Islet of Langerhans (tissue), 1 donor: ENCODE measurements around the gene IL19.

ENCODE experiments used
- FAIRE-seq: peaks from one replicate; lab custom pipeline; 2011; peaks lifted over from hg19 to GRCh38; lab: Jason Lieb, UNC

Gene IL19

DNA sequence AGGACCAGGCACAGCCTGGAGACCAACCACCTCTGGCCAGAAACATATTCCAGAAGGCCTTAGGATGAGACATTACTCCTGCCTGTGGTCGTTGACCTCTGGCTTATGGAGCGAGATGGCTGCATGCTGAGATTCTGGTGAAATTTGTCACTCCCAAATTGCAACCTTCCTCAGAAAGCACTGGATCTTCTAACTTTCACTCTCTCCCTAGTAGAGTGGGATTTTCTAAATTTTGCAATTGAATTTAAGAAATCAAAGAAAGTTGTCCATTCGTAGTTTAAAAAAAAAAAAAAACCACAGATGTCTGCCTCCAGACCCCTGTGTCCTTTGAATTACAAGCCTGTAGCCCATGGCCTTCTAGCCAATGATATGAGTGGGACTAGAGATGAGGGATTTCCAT, 30.3 kb downstream of the IL19 start:
- FAIRE-seq = no peak

DNA sequence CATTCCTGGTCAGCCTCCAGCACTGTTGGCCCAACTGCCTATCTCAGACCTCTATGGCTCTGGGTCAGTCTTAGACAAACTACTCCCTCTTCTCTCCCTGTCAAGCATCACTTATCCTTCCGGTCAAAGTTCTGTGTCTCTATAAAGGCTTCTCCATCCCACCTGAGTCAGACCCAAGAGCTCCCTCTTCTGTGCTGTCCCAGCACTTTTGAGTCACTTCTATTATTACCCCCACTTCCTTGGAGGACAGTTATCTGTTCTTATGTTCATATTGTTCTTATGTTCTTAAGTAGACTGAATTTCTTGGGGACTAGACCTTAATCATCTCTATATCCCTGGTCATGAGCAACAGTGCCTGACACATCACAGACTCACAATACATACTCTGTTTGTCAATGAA, 30.9 kb downstream of the IL19 start:
- no peak for FAIRE-seq

DNA sequence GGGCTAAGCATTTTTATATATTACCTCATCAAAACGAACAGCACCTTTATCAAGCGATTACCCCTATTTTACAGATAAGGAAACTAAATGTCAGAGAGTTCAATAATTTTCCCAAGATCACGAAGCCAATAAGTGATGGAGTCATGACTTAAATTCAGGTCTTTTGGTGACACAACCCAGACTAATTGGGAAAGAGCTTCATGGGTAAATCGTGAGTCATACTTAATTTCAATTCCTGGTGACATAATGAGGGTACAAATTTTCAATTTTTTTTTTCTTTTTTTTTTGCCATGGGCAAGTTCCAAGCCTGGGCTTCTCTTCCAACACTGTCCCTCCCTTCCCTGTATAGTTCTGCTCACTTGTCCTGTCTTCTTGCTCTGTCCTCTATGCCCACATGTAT, 31.8 kb downstream of the IL19 start:
- FAIRE-seq = no peak

DNA sequence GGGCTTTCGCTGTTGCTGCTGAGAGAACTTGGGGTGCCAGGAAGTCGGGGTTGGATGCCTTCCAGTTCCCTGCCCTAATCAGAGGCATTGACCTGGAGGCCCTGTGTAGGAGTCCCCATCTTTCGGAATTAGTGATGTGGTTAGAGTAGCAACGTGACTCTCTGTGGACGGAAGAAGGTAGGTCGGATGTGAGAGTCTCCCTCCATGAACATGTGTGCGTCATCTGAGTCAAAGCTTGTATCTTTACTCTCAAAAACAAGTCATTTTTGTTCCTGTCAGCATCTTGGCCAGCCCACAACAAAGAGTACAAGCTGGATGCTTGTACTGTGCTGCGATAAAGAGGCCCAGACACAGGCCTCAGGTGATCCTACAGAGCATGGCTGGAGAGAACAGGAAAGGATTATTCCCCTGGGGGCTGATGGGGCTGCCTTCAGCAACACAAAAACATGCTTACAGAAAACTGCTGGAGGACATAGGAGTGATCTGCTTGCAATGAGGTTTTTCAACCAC, 32.7 kb downstream of the IL19 start:
- FAIRE-seq = no peak

DNA sequence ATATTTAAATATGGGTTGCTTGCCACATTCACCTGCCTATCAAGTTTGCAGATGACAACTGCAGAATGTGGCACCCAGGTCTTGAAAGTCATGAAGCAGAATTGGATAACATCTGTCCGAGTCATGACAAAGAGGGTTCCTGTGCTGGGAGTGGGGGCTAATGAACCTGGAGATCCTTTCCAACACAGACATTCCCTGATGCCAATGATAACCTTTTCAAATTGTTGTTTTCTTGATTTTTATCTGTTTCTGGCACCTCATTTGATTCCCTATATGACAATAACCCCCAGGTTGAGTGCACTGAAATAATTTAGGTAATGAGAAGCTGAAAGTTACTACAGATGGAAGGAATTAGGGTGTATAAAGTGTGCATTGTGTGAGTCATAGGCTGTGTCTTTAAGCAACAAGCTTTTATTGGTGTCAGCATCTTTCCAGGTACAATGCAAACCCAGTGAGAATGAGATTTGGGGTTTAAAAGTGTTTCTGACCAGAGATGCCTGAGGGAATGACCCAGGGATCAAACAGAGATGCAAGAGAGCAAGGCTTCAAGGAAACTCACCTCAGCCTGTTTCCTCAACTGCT, 33.7 kb downstream of the IL19 start:
- no peak for FAIRE-seq

DNA sequence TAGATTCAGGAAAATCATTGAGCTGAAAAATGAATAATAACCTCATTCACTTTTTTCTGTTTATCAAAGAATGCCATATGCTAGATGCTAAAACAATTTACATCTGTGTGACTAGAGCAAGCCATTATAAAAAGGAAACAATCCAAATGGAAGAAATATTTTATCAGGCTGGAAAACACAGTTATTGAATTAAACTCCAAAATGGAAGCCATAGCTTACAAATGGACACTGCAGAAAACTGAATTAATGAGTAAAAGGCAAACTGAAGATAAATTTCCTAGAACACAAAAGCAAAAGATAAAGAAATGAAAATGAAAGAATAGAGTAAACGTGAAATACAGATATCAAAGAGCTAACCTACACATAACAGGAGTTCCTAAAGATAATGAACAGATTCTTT, 34.8 kb downstream of the IL19 start:
- FAIRE-seq = no peak

DNA sequence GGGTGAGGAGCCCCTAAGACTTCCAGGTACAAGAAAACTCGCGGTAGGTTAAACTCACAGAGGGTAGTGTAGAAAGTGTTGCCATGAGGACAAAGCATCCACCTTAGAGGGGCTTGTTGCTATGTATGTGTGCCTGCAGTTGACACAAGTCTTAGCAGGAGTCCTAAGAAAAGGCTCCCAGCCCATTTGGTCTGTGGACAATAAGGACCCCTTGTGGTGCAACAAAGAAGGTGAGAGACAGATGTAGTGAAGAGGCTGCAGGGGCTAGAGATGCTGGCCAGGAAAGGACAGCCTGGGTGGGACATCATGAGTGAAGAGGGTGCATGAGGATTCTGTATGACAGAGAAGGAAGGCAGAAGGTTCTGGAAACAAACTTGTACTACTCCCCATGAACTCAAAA, 38.0 kb downstream of the IL19 start:
- FAIRE-seq = no peak

DNA sequence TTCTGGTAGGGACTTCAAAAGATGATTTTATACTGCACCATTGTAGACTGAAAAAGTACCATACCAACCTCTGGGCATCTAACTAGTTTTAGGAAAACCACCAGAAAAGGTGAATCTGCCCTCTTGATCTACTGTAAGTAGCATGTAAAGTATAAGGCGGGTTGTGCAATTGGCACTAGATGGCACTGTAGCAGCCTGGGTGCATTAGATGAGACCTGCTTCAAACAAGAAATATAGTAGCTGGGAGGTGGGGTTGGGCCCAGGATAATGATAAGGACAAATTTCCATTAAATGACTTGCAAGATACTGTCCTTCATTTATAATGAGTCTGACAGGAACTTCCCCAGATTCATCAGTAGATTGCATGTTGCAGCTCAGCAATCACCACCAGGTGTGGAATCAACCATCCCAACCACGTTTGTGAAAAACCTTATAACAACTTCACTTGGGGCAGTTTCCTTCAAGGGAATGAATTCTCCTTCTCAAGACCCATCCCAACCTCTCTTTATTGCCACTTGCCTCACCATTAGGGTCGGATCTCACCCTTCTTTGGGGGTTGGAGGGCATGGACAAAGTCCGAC, 39.0 kb downstream of the IL19 start:
- no peak for FAIRE-seq

DNA sequence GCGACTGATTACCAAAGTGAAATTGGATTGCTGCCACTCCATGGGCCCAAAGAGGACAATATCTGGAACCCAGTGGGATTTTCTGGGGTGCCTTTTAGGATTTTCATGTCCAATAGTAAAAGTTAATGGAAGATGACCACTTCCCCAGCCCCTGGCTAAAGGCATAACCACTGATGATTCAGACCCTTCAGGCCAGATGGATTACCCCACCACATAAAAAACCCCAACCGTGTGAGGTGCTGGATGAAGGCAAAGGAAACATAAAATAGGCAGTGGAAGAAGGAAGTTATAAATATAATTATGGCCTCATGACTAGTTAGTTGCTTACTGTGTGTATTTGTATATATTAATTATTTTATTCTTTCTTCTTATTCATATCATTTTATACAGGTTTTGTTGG, 41.9 kb downstream of the IL19 start:
- FAIRE-seq = no peak

DNA sequence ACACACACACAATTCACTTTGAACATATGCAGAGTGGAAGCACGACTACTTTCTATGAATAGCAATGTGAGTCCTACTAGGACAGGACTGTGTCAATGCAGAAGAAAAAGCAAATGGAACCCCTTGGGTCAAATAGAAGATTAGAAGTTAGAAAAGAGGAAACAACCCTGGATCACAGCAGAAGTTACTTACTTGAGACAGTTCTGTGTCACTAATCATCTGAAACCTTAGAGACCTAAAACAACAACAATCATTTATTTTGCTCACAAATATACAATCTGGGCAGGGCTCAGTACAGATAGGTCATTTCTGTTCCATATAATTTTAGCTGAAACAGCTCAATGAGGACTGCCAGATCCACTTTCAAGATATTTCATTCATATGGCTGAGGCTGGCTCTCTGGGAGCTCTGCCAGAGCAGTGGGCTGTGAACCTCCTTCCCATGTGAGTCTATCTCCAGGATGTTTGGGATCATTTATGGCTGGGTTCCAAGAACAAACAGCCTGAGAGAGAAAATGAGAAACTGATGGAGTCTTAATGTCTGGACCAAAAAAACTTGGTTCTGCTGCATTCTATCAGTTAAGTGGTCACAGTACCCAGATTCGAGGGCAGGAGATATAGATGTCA, 44.3 kb downstream of the IL19 start:
- FAIRE-seq = no peak

DNA sequence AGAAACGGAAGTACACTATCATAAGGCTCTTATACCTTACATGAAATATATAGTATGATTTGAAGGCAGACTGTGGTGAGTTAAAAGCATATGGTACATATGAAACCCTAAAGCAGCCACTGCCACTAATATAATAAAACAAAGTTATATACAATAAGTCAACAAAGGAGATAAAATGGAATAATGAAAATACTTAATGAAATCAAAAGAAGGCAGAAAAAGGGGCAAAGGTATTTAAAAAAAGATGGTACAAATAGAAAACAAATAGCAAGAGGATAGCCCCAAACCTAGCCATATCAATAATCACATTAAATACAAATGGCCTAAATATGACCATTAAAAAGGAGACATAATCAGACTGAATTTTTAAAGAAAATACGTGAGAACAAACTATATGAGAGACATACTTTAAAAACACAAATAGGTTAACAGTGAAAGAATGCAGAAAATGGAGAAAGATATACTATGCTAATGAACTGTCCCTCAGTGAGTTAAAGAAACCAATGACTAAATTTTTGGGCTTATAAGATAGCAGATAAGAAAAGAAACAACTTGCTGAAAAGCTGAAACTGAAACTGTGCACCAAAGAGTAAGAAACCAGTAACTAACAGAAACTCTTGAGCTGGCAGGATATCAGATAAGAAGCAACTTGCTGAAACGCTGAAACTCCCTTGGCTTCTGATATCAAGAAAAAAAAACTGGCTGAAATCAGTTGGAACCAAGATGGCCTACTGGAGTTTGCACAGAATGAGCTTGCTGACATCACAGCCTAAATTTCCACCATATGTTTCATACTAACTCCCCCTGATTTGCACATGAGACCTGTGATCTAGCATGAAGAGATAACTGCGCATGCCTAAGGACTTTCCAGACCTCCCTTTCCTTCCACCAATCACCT, 46.1 kb downstream of the IL19 start:
- no peak for FAIRE-seq

DNA sequence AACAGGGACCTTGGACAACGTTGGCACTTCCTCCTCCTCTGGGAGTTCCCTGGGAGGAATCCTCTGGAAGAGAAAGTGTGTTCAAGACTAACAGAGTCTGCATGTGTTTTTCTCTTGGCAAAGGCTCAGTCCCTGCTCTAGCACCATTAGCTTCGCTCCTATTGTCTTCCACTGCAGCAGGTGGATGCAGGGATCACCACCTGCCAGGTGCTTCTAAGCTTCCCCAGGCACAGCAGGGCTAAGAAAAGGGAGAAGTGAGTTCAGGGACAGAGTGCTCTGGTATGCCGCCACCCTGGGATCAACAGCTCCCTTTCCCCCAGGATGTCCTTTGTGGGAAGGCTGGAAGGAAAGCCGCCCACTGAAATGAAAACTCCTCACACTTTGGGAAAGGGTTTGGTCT, 50.9 kb downstream of the IL19 start:
- no peak for FAIRE-seq

DNA sequence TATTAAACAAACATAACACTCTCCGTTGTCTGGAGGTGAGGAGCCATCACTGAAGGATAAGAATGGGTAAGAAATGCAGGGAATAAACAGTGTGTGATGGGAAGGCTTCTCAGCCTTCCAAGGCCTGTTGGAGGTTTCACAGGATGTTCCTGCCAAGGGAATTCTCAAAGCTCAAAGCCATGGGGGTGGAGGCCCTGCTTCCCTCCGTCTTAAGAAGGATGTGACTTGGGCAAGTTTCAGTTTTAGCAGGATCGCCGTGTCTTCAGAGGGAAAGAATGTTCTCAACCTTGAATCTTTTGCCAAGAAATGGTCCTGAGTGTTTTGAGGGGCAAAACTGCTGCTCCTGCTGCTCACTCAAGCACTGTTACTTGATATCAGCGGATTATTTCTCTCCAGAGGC, 53.2 kb downstream of the IL19 start:
- FAIRE-seq = no peak

DNA sequence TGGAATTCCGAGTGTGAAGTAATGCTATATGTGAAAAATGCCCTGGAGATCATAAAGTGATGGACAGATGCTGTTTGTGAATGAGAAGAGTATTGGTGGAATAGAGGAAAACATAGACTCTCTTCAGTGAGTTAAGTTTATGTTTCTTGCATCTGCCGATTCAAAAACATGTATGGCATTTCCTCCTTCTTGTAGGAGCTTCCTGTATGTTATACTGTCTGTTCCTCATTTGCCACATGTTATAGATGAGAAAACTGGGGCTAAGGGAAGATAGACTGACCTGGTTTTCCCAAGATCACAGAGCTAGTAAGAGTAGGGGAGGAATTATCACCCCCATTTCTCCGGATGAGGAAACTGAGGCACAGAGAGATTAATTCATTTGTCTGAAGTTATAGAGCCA, 53.8 kb downstream of the IL19 start:
- no peak for FAIRE-seq

DNA sequence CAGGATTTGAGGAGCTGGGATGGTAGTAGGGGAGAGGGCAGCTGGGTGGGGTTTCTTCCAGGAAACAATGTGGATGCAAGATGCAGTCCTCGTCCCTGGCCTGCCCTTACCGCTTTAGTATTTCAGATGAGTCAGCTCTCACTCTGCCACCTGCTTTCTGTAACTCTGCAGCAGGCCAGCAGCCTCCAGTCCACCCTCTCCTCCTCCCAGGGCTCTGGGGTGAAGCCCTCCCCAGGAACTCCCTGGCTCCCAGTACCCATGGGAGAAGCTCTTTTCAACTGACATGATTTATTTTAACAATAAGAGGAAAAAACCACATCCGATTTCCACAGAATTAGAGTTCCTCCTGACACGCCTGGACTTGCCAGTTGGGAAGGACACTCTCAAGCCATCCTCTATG, 55.8 kb downstream of the IL19 start:
- FAIRE-seq = no peak

DNA sequence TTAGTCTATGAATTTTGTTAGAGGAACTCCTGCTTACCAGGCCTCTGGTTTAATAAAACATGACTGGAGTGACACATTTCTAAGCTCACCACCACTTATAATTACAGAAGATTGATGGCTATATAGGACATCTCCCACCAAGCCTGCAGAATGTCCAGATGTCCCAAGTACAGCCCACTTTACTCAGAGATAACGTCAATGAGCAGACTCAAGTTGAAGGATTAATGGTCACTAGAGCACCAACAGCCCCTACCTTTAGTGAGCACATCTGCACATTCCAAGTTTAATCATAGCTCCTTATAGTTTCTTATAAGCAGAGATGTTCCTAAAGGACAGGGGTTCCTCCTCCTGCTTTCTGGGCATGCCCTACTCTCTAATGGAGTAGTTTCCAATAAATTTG, 57.5 kb downstream of the IL19 start:
- no peak for FAIRE-seq

DNA sequence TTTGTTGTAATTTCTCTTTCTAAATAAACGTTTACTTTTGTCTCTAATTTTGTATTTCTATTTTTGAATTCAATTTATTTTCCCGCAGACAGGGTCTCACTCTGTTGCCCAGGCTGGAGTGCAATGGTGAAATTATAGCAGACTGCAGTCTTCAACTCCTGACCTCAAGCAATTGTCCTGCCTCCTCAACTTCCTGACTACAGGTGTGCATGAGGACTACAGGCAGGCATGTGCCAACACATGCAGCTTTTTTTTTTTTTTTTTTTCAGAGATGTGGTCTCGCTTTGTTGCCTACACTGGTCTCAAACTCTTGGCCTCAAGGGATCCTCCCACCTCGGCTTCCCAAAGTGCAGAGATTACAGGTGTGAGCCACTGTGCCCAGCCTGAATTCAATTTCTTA, 58.2 kb downstream of the IL19 start:
- no peak for FAIRE-seq

DNA sequence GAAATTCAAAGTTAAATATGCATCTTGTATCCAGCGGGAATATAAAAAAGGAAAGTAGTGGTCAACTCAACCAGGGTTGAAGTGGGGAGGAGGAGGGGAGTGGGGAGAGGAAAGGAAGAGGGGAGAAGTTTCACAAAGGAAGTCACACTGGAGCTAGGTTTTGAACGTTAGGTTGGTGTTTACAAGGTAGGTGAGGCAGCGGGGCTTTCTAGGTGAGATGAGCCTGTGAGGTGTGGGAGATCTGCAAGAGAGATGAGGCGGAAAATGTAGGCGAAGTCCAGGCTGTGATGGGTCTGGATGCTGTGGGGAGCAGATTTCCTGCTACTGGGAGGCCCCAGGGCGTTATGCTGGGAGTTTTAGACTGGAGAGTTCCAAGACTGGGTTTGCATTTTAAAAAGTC, 58.7 kb downstream of the IL19 start:
- FAIRE-seq = no peak

DNA sequence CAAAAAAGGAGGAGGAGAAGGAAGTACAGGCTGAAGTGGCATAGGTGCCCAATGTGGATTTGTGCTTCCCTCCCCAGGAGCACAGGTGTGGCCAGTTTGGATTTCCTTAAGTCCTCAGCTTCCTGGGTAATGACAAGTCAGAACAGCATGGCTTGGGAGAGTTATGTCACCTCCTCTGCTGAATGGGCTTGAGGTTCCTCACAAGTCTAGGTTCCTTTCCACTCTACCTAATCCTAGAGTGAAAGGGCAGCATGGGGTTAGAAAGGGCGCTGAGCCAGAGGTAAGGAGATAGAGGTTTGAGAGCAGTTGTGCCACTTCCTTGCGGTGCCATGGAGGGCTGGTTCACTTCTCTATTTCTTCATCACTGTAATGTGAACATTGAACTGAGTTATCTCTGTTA, 59.3 kb downstream of the IL19 start:
- FAIRE-seq = no peak

DNA sequence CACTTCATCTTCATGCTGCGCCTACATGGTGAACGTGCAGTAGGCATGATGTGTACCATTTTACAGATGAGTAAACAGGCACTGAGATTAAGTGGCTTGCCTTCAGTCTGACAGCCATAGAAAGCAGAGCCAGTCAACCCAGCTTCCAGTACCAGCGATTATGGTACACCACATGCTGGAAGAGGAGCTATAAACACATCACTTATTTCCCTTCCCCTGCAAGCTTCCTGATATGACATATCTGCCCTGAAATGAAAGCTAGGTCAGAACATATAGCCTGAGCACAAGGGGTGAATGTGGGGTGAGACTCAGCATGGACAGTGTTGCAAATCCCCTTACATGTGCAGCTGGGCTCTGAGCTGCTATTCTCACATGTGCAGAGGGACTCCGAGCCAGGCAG, 61.1 kb downstream of the IL19 start:
- FAIRE-seq = no peak

DNA sequence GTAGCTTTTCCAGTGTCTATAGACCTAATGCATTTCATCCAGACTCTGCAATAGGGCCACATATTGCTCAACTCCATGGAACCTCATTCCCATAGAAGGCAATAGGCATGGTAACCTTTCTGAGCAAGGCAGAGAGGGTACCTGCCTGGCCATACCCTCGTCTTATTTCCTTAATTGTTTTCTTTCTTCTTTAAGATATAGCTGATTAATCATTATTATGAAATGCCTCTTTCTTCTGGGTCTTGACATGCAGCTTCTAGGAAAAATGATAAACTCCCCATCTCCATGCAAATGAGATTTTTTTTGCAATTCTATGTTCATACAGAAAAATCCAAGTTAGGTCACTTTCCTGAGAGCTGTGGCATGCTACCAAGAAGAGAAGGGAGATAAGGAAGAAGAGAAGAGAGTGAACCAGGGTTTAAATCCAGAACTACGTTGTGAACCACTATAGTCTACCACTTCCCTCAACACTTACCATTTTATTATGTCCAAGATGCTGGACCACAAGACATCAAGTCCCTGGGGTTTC, 61.8 kb downstream of the IL19 start:
- no peak for FAIRE-seq

DNA sequence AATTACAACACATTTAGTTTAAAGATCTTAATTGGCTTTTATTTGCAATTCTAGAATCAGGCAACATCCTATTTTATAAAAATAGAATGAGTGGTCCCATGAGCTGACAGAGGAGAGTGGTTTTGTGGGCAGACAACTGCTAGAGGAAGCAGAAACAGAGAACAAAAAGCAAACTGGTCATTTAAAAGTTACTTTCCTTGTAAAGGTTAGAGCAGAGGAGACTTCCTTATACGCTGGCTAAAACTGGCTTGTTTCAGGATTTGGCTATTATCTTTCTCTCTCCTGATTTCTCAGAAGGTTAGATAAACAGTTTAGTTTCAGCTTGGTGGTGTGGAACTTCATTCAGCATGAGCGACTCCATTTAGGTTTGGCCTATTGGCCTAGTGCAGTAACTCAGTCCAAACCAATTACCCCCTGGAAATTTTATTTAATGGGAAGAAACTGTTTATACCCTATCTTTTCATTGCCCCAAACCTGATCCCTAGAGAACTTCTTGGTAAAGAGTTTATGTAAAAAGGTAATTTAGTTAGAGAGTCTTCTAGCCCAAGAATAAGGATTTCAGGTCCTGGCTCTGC, 62.6 kb downstream of the IL19 start:
- FAIRE-seq = no peak

DNA sequence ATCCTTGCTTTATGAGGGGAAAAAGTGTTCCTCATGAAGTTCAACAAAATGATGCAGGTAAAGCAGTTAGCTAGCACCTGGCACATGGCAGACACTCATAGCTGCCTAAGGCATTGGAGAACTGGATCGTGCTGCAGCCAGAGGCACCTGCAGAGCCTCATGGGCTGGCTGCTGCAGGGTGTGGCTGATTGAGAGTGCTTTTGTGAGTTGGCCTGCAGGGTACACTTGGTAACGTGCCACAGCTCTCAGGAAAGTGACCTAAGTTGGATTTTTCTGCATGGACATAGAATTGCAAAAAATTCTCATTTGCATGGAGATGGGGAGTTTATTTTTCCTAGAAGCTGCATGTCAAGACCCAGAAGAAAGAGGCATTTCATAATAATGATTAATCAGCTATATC, 63.2 kb downstream of the IL19 start:
- no peak for FAIRE-seq
